ENCODE data around the gene CRLF3.
A peak's percentile ranks its signal among the peaks of the same experiment; 100 is the strongest.

Gene CRLF3

GRCh38 chr17:30824002-30824355, 513 bp downstream of the CRLF3 start (continued):
- peak; percentile 27; the same call in 1 of the 2 replicates for TF ChIP-seq ZFP37 (tag by site-specific recombination; IDR thresholded peaks at IDR 0.05)
- TF ChIP-seq, protein P1, sequence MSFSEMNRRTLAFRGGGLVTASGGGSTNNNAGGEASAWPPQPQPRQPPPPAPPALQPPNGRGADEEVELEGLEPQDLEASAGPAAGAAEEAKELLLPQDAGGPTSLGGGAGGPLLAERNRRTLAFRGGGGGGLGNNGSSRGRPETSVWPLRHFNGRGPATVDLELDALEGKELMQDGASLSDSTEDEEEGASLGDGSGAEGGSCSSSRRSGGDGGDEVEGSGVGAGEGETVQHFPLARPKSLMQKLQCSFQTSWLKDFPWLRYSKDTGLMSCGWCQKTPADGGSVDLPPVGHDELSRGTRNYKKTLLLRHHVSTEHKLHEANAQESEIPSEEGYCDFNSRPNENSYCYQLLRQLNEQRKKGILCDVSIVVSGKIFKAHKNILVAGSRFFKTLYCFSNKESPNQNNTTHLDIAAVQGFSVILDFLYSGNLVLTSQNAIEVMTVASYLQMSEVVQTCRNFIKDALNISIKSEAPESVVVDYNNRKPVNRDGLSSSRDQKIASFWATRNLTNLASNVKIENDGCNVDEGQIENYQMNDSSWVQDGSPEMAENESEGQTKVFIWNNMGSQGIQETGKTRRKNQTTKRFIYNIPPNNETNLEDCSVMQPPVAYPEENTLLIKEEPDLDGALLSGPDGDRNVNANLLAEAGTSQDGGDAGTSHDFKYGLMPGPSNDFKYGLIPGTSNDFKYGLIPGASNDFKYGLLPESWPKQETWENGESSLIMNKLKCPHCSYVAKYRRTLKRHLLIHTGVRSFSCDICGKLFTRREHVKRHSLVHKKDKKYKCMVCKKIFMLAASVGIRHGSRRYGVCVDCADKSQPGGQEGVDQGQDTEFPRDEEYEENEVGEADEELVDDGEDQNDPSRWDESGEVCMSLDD (tag by site-specific recombination; IDR thresholded peaks at IDR 0.05) = no peak
- peak; percentile 98 for TF ChIP-seq PRDM1 (tag by site-specific recombination; IDR thresholded peaks at IDR 0.05)
- TF ChIP-seq ZBTB48 (tag by site-specific recombination; IDR thresholded peaks at IDR 0.05) = peak; percentile 95
- TF ChIP-seq ZBTB17 (tag by site-specific recombination; IDR thresholded peaks at IDR 0.05) = peak; percentile 69; the same call in 1 of the 2 replicates
- no peak for TF ChIP-seq SETDB1 (IDR thresholded peaks at IDR 0.05; ENCODE audit: insufficient read length, low read length)
- no peak for TF ChIP-seq ZNF449 (tag by site-specific recombination; IDR thresholded peaks at IDR 0.05)
- no peak for TF ChIP-seq ZNF707 (tag by site-specific recombination; IDR thresholded peaks at IDR 0.05)
- no peak for TF ChIP-seq KLF10 (tag by site-specific recombination; IDR thresholded peaks at IDR 0.05)
- TF ChIP-seq ZNF169 (tag by site-specific recombination; IDR thresholded peaks at IDR 0.05) = no peak
- no peak for TF ChIP-seq ZNF324 (tag by site-specific recombination; IDR thresholded peaks at IDR 0.05)
- TF ChIP-seq, protein P2, sequence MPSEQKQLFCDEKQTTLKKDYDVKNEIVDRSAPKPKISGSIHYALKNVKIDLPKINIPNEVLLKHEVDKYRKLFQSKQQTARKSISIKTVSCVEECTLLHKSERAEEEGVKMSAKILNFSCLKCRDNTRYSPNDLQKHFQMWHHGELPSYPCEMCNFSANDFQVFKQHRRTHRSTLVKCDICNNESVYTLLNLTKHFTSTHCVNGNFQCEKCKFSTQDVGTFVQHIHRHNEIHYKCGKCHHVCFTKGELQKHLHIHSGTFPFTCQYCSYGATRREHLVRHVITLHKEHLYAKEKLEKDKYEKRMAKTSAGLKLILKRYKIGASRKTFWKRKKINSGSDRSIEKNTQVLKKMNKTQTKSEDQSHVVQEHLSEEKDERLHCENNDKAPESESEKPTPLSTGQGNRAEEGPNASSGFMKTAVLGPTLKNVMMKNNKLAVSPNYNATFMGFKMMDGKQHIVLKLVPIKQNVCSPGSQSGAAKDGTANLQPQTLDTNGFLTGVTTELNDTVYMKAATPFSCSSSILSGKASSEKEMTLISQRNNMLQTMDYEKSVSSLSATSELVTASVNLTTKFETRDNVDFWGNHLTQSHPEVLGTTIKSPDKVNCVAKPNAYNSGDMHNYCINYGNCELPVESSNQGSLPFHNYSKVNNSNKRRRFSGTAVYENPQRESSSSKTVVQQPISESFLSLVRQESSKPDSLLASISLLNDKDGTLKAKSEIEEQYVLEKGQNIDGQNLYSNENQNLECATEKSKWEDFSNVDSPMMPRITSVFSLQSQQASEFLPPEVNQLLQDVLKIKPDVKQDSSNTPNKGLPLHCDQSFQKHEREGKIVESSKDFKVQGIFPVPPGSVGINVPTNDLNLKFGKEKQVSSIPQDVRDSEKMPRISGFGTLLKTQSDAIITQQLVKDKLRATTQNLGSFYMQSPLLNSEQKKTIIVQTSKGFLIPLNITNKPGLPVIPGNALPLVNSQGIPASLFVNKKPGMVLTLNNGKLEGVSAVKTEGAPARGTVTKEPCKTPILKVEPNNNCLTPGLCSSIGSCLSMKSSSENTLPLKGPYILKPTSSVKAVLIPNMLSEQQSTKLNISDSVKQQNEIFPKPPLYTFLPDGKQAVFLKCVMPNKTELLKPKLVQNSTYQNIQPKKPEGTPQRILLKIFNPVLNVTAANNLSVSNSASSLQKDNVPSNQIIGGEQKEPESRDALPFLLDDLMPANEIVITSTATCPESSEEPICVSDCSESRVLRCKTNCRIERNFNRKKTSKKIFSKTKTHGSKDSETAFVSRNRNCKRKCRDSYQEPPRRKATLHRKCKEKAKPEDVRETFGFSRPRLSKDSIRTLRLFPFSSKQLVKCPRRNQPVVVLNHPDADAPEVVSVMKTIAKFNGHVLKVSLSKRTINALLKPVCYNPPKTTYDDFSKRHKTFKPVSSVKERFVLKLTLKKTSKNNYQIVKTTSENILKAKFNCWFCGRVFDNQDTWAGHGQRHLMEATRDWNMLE (tag by site-specific recombination; conservative IDR thresholded peaks at IDR 0.05; ENCODE audit: low read depth) = no peak
- no peak for TF ChIP-seq ZNF174 (tag by site-specific recombination; IDR thresholded peaks at IDR 0.05)
- TF ChIP-seq ZNF600 (tag by site-specific recombination; IDR thresholded peaks at IDR 0.05) = peak; percentile 79
- TF ChIP-seq ZNF350 (tag by site-specific recombination; IDR thresholded peaks at IDR 0.05) = no peak
- TF ChIP-seq SP7 (tag by site-specific recombination; IDR thresholded peaks at IDR 0.05) = peak; percentile 72
- TF ChIP-seq ZNF24 (tag by site-specific recombination; IDR thresholded peaks at IDR 0.05) = no peak
- no peak for TF ChIP-seq ZNF548 (tag by site-specific recombination; IDR thresholded peaks at IDR 0.05)
- TF ChIP-seq ZNF16 (tag by site-specific recombination; IDR thresholded peaks at IDR 0.05; ENCODE audit: low read depth) = no peak
- TF ChIP-seq ZNF394 (tag by site-specific recombination; IDR thresholded peaks at IDR 0.05; ENCODE audit: borderline replicate concordance) = peak; percentile 83
- peak; percentile 71 for TF ChIP-seq PRDM10 (tag by site-specific recombination; IDR thresholded peaks at IDR 0.05)
- no peak for TF ChIP-seq MZF1 (tag by site-specific recombination; IDR thresholded peaks at IDR 0.05; ENCODE audit: borderline replicate concordance)
- peak; percentile 84 for TF ChIP-seq EGR2 (tag by site-specific recombination; IDR thresholded peaks at IDR 0.05; ENCODE audit: low read depth)
- no peak for TF ChIP-seq ZNF48 (tag by site-specific recombination; IDR thresholded peaks at IDR 0.05)
- TF ChIP-seq OSR2 (tag by site-specific recombination; IDR thresholded peaks at IDR 0.05) = 0 out of 2 replicates have a peak, but pooled peaks have one; percentile 30
- no peak for TF ChIP-seq ZNF239 (tag by site-specific recombination; IDR thresholded peaks at IDR 0.05)

Measured in HEK293 (cell line).